ENCODE data around the gene URB1.
"Not testable (repeated sequence)": the region's sequence is repeated elsewhere in the genome, so short reads cannot be mapped to it uniquely, and the experiment has no call there.

URB1 gene

GRCh38 chr21:32370998-32371766 is 21.6 kb downstream of the URB1 start:
- no peak for DNase-seq (ENCODE audit: low spot score)

- DNase-seq (ENCODE audit: low spot score): not testable (repeated sequence)
Measured at GRCh38 chr21:32368961-32369360, 23.9 kb downstream of the URB1 start.

GRCh38 chr21:32368386-32368785 is 24.4 kb downstream of the URB1 start:
- DNase-seq (ENCODE audit: low spot score): no peak

GRCh38 chr21:32367158-32367557 is 25.7 kb downstream of the URB1 start:
- DNase-seq (ENCODE audit: low spot score): no peak

GRCh38 chr21:32366191-32366590 is 26.6 kb downstream of the URB1 start:
- no peak for DNase-seq (ENCODE audit: low spot score)

GRCh38 chr21:32364796-32365195 is 28.0 kb downstream of the URB1 start:
- no peak for DNase-seq (ENCODE audit: low spot score)

GRCh38 chr21:32364387-32364786 is 28.4 kb downstream of the URB1 start:
- no peak for DNase-seq (ENCODE audit: low spot score)

- no peak for DNase-seq (ENCODE audit: low spot score)
Measured at GRCh38 chr21:32360401-32360975, 32.3 kb downstream of the URB1 start.

- DNase-seq (ENCODE audit: low spot score): peak; percentile 29
Measured at GRCh38 chr21:32359719-32360260, 33.0 kb downstream of the URB1 start.

- DNase-seq (ENCODE audit: low spot score): no peak
Measured at GRCh38 chr21:32356874-32357395, 35.9 kb downstream of the URB1 start.

- no peak for DNase-seq (ENCODE audit: low spot score)
Measured at GRCh38 chr21:32353002-32353711, 39.7 kb downstream of the URB1 start.

- DNase-seq (ENCODE audit: low spot score): no peak
Measured at GRCh38 chr21:32352526-32352925, 40.3 kb downstream of the URB1 start.

GRCh38 chr21:32351428-32351827 is 41.4 kb downstream of the URB1 start:
- no peak for DNase-seq (ENCODE audit: low spot score)

GRCh38 chr21:32350981-32351380 is 41.8 kb downstream of the URB1 start:
- DNase-seq (ENCODE audit: low spot score): no peak

- no peak for DNase-seq (ENCODE audit: low spot score)
Measured at GRCh38 chr21:32350211-32350980, 42.4 kb downstream of the URB1 start.

- DNase-seq (ENCODE audit: low spot score): no peak
Measured at GRCh38 chr21:32349333-32349944, 43.4 kb downstream of the URB1 start.

- DNase-seq (ENCODE audit: low spot score): no peak
Measured at GRCh38 chr21:32348604-32349332, 44.0 kb downstream of the URB1 start.

- no peak for DNase-seq (ENCODE audit: low spot score)
Measured at GRCh38 chr21:32347977-32348376, 44.8 kb downstream of the URB1 start.

- DNase-seq (ENCODE audit: low spot score): no peak
Measured at GRCh38 chr21:32347351-32347750, 45.5 kb downstream of the URB1 start.

- DNase-seq (ENCODE audit: low spot score): no peak
Measured at GRCh38 chr21:32346951-32347350, 45.9 kb downstream of the URB1 start.

Measured in GM03348 (cell line).